ENCODE measurements around the gene SYT1.
"Not testable (repeated sequence)": the region's sequence is repeated elsewhere in the genome, so short reads cannot be mapped to it uniquely, and the experiment has no call there.

GRCh38 chr12:79426744-79427143 is 562.2 kb downstream of the SYT1 start:
- not testable (repeated sequence) for TF ChIP-seq CTCF (IDR thresholded peaks at IDR 0.05; ENCODE audit: low read depth, low read length); POLR2A (IDR thresholded peaks at IDR 0.05; ENCODE audit: extremely low read depth, insufficient read length)
- TF ChIP-seq, protein P1, sequence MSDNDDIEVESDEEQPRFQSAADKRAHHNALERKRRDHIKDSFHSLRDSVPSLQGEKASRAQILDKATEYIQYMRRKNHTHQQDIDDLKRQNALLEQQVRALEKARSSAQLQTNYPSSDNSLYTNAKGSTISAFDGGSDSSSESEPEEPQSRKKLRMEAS (IDR thresholded peaks at IDR 0.05; ENCODE audit: low read depth, low read length) = not testable (repeated sequence)
